ENCODE results near the gene HARS1.

DNA sequence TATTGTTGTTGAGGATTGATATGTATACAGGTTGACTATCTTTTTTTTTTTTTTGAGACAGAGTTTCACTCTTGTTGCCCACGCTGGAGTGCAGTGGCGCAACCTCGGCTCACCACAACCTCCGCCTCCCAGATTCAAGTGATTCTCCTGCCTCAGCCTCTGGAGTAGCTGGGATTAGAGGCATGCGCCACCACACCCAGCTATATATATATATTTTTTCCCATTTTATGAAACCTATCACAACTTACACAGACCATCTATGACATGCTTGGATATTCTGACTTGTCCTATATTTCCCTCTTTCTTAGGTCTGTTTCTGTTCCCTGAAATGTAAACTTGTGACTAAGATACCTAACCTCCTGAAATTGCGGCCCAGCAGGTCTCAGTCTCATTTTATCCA lies 63.2 kb downstream of the HARS1 start:
- TF ChIP-seq, protein P1, sequence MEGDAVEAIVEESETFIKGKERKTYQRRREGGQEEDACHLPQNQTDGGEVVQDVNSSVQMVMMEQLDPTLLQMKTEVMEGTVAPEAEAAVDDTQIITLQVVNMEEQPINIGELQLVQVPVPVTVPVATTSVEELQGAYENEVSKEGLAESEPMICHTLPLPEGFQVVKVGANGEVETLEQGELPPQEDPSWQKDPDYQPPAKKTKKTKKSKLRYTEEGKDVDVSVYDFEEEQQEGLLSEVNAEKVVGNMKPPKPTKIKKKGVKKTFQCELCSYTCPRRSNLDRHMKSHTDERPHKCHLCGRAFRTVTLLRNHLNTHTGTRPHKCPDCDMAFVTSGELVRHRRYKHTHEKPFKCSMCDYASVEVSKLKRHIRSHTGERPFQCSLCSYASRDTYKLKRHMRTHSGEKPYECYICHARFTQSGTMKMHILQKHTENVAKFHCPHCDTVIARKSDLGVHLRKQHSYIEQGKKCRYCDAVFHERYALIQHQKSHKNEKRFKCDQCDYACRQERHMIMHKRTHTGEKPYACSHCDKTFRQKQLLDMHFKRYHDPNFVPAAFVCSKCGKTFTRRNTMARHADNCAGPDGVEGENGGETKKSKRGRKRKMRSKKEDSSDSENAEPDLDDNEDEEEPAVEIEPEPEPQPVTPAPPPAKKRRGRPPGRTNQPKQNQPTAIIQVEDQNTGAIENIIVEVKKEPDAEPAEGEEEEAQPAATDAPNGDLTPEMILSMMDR (IDR thresholded peaks at IDR 0.05 in 8 of 11, conservative IDR thresholded peaks at IDR 0.05 in 3 of 11), result no peak
- no peak for TF ChIP-seq POLR2A (IDR thresholded peaks at IDR 0.05)

Measured in spleen (tissue), 7 donors.